Astrocyte of the cerebellum (primary cell): ENCODE data around the gene EVI5L.

Source experiments
- DNase-seq: peaks from one replicate; pipeline ENCODE4 v3.0.0-alpha.2; 2011; ENCODE audit warnings: low read depth
- H3K4me3 ChIP-seq: 2 replicates; pipeline ENCODE4 v1.5.1; 2011; ENCODE audit warnings: mild to moderate bottlenecking, low read depth, low read length, moderate library complexity
- in situ Hi-C: cut with HindIII; loops from 2 replicates; pipeline ENCODE4 v1.10.0; 2017; ENCODE audit warnings: low sequenced_read_pairs
- TF ChIP-seq, protein P1 (sequence below): IDR thresholded peaks from 2 replicates; pipeline ENCODE4 v1.5.1; 2012; ENCODE audit warnings: low read length, low read depth, moderate library complexity, mild to moderate bottlenecking; ENCODE audit errors: missing control alignments

The EVI5L gene

DNA sequence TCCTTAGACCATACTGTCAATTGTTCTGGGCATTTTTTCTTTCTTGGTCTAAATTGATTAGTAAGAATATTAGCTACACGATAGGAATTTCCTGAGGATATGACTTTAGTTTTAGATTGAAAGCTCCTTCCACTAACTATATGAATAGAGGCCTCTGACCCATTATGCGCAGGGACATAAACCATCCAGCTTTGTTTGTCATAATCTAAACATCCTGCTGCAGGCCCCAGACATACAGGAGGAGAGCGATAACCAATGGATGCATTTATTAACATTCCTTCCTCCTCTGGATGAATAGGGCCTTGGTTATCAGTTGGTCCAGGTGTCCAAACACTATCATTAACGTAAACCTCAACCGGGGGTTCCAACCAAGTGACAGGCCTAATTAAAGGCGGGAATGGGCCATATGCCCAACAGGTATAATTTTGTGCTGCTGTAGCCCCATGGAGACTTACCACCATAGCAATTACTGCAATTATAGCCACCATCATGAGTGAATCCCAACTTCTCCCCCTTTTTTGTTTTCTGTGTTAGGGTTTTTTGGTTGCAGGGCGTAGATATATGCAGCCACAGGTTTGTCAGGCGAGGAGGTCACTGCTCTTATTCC is 34.4 kb upstream of the EVI5L start:
- TF ChIP-seq, protein P1, sequence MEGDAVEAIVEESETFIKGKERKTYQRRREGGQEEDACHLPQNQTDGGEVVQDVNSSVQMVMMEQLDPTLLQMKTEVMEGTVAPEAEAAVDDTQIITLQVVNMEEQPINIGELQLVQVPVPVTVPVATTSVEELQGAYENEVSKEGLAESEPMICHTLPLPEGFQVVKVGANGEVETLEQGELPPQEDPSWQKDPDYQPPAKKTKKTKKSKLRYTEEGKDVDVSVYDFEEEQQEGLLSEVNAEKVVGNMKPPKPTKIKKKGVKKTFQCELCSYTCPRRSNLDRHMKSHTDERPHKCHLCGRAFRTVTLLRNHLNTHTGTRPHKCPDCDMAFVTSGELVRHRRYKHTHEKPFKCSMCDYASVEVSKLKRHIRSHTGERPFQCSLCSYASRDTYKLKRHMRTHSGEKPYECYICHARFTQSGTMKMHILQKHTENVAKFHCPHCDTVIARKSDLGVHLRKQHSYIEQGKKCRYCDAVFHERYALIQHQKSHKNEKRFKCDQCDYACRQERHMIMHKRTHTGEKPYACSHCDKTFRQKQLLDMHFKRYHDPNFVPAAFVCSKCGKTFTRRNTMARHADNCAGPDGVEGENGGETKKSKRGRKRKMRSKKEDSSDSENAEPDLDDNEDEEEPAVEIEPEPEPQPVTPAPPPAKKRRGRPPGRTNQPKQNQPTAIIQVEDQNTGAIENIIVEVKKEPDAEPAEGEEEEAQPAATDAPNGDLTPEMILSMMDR, result no peak
- H3K4me3 ChIP-seq, result no peak overlapping the region
- no peak for DNase-seq
- in situ Hi-C loops, result loop anchor here (25.0 kb wide), 1 partner anchor 208 kb away; the partner anchor contains the start of gene CAMSAP3

DNA sequence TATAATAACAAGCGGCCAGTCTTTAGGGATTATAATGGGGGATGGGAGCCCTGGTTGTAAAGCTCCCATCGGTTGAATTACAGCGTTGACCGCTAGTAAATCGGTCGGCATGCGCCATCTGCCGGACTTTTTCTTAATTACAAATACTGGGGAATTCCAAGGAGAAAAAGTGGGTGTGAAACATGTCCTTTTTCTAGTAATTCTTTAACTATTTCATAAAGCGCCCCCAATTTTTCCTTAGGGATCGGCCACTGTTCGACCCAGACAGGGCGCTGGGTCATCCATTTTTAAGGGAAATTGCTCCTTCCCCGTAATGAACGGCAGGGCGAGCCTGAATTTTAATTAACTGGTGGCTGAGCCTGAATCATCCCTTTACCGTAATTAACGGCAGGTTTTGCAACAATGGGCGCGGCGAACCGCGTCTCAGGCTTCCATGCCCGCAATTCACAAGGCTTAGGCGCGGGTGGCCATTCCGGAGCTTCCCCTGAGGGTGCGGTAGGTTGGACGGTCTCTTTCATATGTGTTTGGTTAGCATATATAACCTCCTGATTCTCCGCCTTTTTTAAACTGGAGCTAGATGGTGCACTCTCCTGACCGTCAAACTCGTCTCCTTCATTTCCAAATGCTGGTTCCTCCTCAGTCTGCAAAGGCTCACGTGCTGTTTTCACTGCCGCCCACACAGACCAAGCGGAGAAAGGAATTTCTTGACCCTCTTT is 30.2 kb upstream of the EVI5L start:
- TF ChIP-seq, protein P1, result peak; percentile 54
- in situ Hi-C loops, result loop anchor here (25.0 kb wide), 1 partner anchor 212 kb away; the partner anchor contains the start of gene CAMSAP3
- peak; percentile 54 for DNase-seq
- peak overlapping the region; percentile 7 for H3K4me3 ChIP-seq

DNA sequence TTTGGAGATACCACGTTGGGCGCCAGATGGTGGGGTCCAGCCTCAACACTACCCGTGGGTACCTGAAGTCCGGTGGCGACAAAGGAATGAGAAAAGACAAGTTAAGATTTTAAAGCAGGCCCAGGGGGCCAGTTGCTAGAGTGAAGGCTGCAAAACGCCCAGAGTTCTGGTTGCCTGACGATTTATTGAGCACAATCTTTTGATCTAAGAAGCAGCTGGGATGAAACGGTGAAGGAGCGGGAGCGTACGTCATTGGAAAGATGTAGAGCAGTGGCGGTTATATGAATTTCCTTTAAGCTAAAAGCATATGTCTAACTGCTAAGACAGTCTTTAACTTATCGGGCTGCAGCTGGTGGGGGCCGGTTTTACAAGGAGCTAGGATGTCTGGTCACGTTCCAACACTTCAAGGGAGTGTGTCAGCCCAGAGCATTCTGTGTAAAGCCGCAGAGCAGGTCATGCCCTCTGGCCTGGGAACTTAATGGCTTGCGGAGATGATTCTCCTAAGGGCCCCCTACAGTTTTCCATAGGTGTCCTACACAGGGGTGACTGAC is 28.9 kb upstream of the EVI5L start:
- in situ Hi-C loops, result no loop called here
- TF ChIP-seq, protein P1, result no peak
- DNase-seq, result no peak
- H3K4me3 ChIP-seq, result no peak overlapping the region

DNA sequence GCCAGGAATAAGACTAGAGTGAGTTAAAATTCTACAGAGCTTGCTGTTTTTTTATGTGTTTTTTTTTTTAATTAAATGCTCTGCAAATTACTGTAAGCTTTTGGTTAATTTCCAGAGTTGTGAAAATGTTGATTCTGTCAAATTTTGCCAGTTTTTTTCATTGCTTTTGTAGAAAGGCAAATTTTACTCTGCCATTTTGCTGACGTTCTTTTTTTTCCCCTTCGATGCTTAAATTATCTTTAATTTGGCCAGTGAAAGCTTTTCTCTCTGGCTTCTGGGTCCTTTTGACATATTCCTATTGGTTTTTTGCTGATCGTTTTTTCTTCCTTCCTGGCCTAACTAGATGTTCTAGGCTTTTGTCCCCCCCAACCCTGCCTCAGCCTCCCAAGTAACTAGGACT is 23.8 kb upstream of the EVI5L start:
- DNase-seq, result no peak
- TF ChIP-seq, protein P1, result no peak
- H3K4me3 ChIP-seq, result no peak overlapping the region
- in situ Hi-C loops, result no loop called here

DNA sequence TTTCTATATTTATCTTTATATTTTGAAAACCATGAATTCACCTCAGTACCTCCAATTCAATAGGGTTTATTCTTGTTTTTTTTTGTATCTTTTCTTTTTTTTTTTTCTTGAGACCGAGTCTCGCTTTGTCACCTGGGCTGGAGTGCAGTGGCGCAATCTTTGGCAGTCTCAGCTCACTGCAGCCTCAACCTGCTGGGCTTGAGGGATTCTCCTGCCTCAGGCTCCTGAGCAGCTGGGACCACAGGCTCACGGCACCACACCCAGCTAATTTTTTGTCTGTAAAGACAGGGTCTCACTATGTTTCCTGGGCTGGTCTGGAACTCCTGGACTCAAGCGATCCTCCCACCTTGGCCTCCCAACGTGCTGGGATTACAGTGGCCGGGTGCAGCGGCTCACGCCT is 23.1 kb upstream of the EVI5L start:
- TF ChIP-seq, protein P1, result no peak
- no peak overlapping the region for H3K4me3 ChIP-seq
- in situ Hi-C loops, result no loop called here
- DNase-seq, result no peak

DNA sequence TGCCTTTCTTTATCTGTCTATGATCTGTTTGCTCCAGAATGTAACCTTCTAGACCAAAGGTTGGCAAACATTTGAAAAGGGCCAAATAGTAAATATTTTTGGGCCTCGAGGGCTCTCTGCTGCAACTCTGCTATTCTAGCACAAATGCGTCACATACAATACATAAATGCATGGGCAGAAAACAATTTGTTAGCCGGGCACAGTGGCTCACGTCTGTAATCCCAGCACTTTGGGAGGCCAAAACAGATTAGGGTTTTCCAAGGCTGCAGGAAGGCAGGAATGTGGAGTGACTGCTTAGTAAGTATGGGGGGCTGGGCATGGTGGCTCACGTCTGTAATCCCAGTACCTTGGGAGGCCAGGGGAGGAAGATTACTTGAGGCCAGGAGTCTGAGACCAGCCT is 21.9 kb upstream of the EVI5L start:
- TF ChIP-seq, protein P1, result no peak
- in situ Hi-C loops, result no loop called here
- no peak overlapping the region for H3K4me3 ChIP-seq
- DNase-seq, result no peak
